Upper lobe of left lung (tissue), 4 donors: ENCODE data around the gene FILIP1L.

Experiments
- CTCF ChIP-seq, 6 experiments: fragments of 450-650 bp in 4 of 6; fragments of 200-600 bp in 2 of 6; sonication (generic) in 2 of 6; IDR thresholded peaks; one replicate each; pipeline ENCODE4 v1.5.1; 2016 to 2019; ENCODE audit warnings: antibody characterized with exemption in 6 of 6
- EP300 ChIP-seq, 4 donors: sonication (generic); formaldehyde crosslinking; IDR thresholded peaks; one replicate each; pipeline ENCODE4 v1.5.1; 2017; ENCODE audit warnings: antibody characterized with exemption in 4 of 4, control low read depth in 2 of 4
- POLR2A ChIP-seq, 4 donors: fragments of 450-650 bp; IDR thresholded peaks; one replicate each; pipeline ENCODE4 v1.5.1; 2016 to 2017; ENCODE audit warnings: antibody characterized with exemption in 4 of 4, mild to moderate bottlenecking in 2 of 4

- TF ChIP-seq CTCF (IDR thresholded peaks at IDR 0.05) (no peak), POLR2A (IDR thresholded peaks at IDR 0.05) (no peak), EP300 (IDR thresholded peaks at IDR 0.05) (no peak)
Measured at GRCh38 chr3:100123112-100123511, 8.8 kb upstream of the FILIP1L start.
